LHCN-M2 (cell line): ENCODE results near the gene MAP1B. TPM values are rescaled to one million over a fixed set of nuclear protein-coding genes. Genes with fewer than 3 reads are reported as not detected.

Experiments
- DNase-seq: peaks from one replicate; pipeline ENCODE4 v3.0.0-alpha.2; 2012; ENCODE audit warnings: low read depth
- total RNA-seq: library from RNA; depleted of rRNA; stranded (reverse); fragments of >200 nt; gene quantifications from 2 replicates; pipeline ENCODE4 v1.2.3, GENCODE V29; 2014

MAP1B gene
- total RNA-seq, 1 experiment from 2014 or later = 197 TPM

DNA sequence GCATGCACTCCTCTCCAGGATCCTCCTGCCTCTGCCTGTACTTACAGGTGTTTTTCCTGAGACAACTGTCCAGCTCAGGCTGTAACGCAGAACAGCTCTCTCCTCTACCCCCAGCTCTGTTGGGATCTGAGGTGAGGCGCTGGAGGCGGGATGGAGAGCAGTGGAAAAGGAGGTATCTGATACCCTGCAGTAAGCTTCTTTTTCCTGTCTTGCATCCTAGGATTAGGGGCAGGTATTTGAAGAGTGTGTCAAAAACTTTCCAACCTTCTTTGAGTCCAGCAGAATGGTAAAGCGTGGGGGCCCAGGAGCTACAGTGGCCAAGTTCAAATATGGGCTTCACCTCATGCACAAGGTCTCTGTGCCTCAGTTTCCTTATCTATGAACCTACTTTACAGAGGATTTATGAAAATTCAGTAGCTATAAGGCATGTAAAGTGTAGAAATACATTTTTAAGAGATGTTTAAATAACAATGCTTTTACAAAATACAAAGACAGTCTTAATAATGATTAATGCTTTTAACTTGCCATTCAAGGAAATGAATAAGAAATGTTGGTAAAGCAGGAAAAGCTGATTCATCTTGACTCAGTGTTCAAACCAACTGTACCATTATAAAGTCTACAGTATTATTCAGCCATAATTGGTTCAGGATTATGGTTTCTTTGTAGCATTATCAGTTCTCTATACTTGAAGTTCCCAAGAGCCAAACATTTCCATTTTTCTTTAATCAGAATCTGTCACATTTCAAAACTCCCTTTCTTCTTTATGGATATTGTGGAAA lies 26.1 kb downstream of the MAP1B start:
- peak; percentile 61 for DNase-seq

DNA sequence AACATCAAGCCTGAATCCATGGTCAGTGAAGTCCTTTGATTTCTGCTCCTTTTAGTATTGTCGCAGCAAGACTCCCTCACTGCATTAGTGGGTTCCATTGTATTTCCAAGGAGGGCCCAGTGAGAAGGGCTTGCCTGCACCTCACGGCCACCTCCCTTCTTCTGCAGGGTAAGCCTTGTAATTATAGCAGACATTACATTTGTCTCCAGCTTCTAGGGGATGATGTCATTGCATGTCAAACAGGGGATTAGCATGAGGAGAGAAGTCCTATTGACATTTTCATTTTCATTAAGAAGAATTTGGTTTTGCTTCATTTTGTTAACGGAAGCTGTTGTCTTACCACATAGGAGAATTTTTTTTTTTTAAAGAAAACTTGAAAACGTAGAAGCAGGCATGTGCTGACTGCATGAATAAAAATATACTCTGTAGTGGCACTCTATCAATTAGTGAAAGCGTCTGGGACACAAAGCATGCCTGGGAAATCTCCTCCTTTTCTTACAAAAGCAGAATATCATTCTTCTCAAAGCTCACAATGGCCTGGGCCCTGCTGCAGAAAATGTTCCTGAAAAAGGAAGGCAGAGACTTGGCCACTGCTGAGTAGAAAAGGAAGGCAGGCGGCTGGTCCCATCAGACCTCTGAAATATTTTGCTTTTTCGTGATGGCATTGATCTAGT lies 27.1 kb downstream of the MAP1B start:
- DNase-seq = peak; percentile 45

DNA sequence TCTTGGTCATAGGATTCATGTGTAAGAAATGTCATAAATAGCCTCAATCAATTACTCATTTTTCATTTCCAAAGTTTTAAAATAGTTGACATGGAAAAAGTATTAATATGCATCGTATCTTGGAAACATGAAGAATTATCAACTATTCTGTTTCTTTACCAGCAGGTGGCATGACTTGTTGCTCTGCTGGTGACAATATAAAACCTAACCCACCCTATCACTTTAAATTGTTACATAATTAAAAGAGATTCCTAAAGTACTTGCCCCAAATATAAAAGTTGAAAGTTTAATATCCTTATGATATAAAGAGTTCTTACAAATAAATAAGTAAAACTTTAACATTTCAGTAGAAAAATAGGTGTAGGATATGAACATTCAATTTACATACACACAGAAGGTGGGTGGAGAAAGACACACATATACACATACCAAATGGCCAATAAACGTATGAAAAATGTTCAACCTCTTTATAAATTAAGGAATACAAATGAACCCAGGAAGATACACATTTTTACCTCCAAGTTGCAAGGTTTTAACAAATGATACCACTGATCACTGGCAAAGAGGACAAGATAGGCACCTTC lies 30.6 kb downstream of the MAP1B start:
- no peak for DNase-seq

DNA sequence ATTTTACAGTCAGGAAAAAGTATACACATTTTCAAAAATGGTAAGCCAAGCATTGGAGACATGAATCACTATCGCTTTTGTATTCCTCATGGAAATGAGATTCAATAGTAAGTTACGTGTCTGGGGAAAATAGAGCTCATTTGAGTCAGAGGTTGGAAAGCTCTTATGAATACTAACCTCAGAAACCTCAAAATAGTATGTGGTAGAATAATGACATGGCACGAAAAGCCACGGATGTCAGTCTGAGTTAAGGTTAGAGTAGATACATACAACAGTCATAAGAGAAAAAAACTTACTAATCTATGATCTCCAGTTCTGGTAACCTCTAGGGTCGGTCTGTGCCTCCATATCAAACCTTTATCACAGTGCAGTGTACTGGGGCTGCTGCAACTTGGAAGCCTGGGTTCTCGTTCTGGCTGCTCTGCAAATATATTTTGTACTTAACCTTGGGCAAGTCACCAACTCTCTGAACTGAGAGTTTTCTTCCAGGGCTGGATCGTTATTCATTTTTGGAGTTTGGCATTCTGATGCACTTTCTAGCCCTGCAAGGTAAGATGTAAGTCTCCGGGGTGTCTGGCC lies 31.8 kb downstream of the MAP1B start:
- DNase-seq = peak; percentile 95

DNA sequence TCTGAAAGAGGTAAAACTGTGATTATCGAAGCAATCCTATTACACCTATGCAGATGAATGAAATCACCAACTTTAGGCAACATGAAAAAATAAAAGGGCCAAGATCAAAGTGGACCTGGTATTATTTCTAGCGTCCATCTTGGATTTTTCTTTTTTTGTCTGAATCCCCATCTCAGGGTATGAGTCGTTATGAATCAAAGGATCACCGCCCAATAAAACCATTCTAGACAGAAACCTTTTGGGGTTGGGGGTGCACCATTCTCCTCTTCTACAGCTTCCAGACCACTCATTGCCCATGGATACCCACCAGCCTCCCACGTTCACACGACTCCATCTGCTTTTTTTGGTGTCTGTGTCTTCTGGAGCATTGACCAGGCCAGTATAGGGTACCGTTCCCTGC lies 33.4 kb downstream of the MAP1B start:
- DNase-seq = peak; percentile 55

DNA sequence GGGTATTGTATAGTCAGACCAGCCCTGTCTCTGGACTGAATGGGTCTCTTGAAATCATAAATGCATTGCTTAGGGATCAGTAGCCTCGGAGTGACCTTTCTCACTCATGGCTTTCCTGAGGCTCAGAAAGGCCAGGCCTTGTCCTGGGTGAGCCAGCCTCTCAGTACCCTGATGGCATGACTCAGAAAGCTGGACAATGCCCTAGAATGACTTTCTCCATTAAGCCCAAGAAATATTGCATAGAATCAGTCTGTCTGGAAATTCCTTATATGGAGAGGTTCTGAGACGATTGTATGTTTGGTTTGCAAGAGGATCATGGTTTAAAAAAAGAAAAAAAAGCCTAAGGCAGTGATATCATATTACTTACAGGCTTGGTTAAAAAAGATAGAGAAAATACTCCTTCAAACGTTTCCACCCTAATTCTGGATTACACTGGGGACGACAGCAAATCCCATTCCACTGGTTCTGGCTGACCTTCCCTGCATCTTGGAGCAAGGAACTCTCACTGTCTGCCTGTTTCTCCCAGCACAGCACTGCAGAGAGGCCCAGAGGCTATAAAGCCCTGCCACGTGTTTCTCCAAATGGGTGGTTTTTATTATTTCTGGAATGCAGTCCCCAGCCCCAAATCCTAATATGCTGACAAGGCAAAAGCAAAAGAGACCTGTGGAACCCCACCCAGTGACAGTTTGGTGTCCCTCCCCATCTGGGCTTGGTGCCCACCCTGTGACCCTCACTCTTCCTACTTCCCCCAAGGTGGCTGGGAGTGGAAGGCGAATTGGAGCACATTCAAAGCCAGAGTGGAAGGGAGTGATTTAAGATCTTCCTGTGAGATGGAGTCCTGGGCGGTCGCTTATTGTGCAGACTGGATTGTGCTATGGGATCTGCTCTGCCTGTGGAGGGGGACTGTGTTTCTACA lies 34.4 kb downstream of the MAP1B start:
- DNase-seq = peak; percentile 98

DNA sequence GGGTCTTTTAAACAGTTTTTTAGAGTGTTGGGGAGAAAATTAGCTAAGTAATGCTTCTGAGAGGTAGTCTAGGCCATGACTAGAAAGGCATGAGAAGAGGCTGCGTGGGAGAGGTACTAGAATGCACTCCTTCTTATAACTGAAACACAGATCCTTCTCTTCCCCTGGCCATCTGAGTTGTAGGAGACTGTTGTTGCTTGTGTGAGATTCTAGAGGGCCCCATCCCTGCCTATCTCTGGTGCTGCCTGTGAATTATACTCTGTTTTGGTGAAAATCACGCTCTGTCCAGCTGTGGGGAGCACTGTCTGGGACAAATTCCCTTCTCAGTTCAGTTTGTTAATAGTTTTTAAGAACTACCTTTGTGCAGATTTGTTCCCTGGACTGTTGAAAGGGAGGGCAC lies 37.5 kb downstream of the MAP1B start:
- no peak for DNase-seq

DNA sequence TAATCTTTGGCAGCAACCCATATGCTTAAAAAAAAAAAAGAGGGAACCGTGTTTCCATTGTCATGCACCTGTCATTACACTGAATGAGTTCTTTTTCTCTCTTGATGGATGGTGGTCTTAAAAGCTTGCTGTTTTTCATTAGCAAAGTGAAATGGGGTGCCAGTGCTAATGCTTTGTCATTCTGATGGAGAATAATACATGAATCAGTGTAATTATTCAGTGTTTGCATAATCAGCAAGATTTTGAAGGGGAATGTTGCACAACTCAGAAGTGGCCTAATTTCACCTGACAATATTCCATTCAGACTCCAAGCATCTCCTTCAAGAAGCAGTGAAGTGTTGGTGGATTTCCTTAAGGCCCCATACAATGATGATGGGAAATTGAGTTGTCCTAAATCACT lies 38.1 kb downstream of the MAP1B start:
- no peak for DNase-seq

DNA sequence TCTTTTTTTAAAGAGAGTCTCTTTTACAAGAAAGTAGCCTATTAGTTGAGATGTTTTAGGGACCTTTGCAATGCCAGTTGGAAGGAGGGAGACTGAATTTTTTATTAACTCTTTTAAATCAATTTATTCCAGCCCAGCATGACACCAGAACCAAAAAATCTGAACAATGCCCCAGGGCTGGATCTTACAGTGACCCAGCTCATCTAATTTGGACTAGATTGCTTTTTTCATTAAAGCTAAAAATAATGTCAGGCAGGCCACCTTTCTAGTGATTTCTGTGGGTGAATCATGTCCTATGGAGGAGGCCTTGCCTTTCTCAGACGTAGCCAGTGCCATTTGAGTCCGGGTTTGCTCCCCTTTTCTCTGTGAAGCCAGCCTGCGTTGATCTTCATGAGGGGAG lies 38.8 kb downstream of the MAP1B start:
- DNase-seq = no peak

DNA sequence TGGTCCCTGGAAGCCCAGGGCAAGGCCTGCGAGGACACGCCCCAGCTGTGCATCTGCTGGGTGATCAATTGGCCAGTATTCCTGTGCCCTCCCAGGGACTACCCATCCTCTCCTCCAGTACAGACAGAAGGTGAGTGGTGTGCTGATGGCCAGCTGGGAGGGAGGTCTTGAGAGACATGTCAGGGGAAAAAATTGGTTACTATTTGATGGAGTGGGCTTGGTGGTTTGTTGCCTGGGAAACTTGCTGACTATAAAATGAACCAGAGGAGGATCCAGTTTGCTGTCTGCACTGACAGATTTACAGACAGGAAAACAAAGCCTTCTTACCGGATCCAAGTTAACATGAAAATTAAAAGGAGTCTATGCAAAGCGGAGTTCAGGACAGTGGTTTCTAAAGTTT lies 40.3 kb downstream of the MAP1B start:
- DNase-seq = no peak

DNA sequence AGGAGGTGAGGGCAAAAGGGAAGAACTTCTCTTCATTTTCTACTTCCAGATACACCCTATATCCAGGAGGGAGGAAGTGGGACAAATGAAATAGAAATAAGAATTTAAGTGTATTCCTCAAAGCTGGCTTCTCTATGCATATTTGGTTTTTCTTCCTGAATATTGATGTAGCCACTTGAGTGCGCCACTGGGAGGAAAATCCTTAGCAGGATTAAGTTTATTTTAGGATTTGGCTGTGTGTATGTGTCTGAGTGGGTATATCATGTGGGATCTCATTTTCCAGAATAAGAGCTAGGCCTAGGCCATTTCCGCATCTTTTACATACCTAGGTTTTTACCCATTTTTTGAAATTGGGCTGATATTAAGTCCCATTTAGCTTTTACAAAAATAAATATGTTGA lies 42.5 kb downstream of the MAP1B start:
- DNase-seq = no peak

DNA sequence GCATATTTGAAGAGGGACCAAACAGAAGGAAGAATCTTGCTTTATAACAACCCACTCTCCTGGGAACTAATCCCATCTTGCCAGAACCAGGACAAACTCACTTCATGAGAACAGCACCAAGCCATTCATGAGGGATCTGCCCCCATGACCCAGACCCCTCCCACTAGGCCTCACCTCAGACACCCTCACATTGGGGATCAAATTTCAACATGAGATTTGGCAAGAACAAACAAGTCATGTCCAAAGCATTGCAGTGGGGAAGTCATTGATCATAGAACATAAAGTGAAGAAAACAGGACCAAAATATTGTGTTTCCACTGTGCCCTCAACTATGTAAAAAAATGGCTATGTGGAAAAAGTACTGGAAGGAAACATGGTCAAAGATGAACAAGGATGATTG lies 43.9 kb downstream of the MAP1B start:
- DNase-seq = peak; percentile 46

DNA sequence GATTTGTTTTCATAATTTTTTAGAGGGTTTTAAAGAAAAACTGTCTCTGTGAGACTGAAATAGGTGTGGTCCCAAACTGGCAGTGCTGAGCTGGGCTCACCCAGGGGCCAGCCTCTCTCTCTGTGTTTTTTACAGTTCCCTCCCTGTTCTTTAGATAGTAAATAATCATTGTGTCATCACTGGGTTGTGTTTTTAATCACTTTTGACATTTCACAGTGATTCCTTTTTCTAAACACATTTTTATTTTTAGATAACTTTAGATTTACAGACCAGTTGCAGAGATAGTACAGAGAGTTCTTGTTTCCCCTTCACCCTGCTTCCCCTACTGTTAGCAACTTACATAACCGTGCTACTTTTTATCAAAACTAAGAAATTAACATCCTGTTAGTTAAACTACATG lies 44.4 kb downstream of the MAP1B start:
- DNase-seq = no peak

DNA sequence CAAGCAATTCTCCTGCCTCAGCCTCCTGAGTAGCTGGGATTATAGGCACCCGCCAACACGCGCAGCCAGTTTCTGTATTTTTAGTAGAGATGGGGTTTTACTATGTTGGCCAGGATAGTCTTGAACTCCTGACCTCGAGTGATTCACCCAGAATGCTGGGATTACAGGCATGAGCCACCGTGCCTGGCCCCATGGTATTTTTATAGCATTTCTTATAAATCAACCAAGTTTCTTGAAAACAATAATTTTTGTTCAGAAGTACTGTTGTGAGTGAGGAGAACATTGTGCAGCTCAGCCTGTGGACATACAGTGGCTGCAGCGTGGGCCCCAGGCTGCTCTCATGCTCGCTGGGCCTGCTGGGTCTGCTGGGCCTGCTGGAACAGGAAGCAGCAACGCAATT lies 45.3 kb downstream of the MAP1B start:
- peak; percentile 65 for DNase-seq

DNA sequence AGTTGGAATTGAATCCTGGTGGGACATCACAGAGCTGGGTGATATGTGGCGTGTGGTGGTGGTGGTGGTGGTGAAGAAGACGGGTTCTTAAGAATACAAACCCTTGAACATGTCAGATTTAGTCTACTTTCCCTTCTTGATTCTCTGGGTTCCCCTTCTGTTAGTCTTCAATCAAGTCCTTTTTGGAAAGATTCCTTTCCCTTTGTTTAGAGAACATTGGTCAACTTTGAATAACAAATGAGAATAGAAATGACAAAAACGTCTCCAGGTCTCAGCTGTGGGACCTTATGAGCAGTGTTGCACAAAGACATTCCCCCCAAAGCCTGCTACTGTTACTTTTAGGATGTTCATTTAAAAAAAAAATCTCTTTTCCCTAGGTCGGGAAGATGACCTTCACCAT lies 46.3 kb downstream of the MAP1B start:
- DNase-seq = no peak

DNA sequence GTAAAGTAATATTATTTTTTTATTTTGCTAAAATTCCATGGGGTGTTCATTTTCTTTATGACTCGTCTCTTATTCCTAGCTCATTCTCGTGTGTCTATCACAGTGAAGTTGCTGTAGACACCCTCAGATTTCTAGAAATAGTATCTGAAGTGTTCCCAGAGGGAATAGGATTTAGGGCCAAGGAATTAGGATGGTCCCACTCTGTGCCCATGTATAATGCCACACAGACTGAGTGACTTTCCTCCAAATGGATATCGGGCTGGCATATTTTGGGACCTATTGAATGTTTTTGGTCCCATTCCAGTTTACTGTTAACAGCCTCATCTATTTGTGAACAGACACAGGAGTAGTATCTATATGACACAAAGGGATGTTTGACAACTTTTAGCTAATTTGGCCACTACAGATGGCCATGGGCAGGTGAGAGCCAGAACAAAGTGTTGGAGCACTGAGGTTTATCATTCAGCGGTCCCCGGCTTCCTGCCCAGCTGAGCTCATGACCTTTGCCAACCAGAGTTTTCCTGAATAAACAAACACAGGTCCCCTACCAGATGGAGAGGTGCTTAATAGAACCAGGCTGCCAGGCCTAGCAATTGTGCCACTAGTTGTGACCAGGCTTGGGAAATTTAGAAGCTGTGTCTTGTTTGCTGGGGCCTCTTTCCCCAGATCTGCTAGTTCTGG lies 46.9 kb downstream of the MAP1B start:
- DNase-seq = peak; percentile 63

DNA sequence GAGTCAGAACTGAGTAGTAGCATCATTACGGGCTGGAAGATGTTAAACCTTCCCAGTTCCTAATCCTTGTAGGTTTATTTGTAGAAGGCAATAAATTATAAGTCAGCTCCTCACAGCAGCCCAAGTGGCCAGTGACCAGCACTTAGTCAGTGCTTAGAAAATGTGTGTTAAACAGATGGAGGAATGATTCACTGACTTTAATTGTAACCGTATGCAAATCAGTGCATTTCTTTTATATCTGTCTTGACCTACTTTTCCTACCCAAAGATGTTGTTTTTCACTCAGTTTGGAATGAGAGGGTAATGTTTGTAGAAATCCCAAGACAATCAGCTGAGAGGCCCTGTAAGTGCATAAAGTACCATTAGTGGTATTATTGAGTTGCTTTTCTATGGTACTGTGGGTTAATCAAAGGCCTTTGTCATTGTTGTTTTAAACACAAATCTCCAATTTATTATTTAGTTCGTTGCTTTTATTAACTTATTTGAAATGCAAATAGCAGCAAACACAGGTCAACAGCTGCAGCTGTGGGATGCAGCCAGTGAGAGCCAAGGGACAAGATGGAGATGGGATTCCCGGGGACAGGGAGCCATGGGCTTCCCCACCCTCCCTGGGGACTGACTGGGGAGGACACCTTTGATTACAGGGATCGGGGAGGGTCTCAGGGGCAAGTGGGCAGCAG lies 49.8 kb downstream of the MAP1B start:
- DNase-seq = peak; percentile 93

DNA sequence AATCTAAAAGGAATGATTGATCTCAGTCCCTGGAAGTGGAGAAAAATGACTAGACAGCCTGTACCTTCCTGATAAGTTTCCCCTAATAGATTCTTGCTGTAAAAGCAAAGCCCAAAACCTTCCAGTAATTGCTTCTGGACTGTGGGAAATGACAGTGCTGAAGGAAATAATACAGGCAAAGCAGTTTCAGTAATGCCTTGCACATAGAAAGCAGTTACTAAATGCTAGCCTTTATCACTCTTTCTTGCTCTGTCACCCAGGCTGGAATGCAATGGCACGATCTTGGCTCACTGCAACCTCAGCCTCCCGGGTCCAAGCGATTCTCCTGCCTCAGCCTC lies 50.3 kb downstream of the MAP1B start:
- DNase-seq = no peak

DNA sequence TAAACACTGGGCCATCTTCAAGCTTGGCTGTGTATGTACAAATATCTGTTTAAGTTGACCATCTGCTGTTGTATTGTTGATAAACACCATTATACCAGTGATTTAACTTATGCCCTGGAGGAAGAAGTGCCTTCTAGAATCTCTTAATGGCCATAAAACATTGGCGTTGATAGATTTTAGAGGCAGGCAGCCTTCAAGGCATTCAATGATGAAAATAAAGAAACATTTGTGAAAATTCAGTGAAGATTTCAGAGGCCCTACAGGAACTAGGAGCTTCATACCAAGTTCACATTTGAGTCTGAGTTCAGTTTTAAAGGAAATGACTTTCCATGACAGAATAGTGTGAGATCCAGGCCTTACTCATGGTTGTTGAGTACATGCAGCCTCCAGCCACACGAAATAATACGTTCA lies 52.2 kb downstream of the MAP1B start:
- no peak for DNase-seq

DNA sequence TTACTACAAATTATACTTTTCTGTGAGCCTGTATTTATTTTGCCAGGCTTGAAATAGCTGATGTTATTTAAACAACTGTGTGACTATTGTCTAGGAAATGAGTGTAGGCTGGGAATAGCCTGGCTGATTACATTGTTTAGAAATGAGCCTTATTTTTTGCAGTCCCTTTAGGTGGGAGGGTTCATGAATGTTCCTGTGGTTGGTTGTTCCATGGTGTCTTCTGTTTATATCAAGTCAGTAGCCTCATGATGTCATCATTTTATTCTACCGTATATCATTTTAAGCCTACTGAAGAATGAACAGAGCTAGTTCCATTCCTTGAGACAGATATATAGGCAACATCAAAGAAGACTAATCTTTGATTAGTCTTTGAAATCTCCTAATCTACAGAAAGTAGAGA lies 53.1 kb downstream of the MAP1B start:
- peak; percentile 81 for DNase-seq
